NT2/D1 (cell line): Measurements from ENCODE around the gene CHRND.

ENCODE experiments used
- SUZ12 ChIP-seq: IDR thresholded peaks from 2 replicates; pipeline ENCODE4 v1.6.1; 2011; ENCODE audit not compliant: insufficient read length, insufficient read depth; ENCODE audit errors: extremely low read depth
- YY1 ChIP-seq: IDR thresholded peaks from 2 replicates; pipeline ENCODE4 v1.6.1; 2011; ENCODE audit not compliant: insufficient read length, insufficient read depth
- ZNF274 ChIP-seq: IDR thresholded peaks from 2 replicates; pipeline ENCODE4 v1.6.1; 2011; ENCODE audit warnings: mild to moderate bottlenecking, low read depth, low read length

DNA sequence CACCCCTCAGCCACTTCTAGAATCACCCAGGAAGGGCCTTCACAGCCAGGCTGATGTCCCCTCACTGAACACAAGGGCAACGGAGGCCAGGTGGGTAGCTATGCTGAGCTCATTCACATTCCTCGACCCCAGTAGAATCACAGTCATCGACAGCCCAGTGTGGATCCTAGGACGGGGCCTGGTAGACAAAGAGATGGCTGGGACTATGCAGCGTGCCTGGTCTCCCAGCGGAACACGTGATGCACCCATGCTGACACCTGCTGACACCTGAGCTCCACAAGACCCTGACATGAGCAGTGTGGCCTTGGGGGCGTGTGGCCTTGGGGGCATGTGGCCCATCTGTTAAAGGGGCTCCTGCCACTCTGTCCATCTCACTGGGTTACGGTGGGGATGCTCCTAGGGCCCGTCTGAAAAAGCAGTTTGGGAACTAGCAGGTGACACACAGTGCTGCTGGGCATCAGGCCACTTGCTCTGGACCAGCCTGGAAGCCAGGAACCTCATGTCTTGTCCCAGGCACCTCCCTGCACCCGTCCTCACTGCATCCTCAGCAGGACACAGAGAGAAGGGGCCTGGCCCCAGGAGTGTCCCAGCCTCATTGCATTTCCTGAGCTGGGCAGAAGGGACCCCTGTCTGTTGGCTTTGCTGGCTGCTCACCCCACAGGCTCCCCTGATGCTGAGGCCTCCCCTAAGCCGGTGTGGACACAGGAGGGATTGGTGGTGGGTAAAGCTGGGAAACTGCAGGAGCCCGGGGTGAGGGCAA lies 48.0 kb upstream of the CHRND start:
- no peak for TF ChIP-seq SUZ12
- no peak for TF ChIP-seq YY1
- TF ChIP-seq ZNF274, result no peak
